ENCODE measurements around the gene SDC3. TPM values are rescaled to one million over a fixed set of nuclear protein-coding genes. Genes with fewer than 3 reads are reported as not detected.

The SDC3 gene
- polyA plus RNA-seq, 1 experiment: 18.0 TPM

DNA sequence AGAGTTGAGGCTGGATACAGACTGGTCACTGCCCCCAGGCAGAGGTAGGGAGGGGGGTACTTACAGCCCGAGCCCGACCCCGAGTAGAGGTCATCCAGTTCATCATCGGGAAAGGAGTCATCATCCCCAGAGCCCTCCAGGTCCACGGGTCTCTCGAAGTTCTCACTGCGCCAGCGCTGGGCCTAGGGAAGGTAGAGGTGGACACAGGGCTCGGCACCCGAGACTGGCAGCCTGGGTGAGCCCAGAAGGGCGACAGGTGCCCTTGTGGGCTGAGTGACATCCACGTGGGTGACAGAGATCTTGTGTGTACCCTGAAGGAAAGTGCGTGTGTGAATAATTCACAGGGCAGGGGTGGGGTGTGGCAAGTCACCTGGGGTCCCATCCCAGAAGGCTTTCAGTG lies 30.0 kb downstream of the SDC3 start:
- no peak for TF ChIP-seq CTCF (IDR thresholded peaks at IDR 0.05; ENCODE audit: insufficient read depth, low read depth, low read length)
- H3K4me3 ChIP-seq (ENCODE audit: low read depth, low read length): no peak overlapping the region
- DNase-seq (ENCODE audit: low read depth): no peak
- no peaks in the 10 kb centered on the region for H3K27me3 ChIP-seq (ENCODE audit: control insufficient read depth, insufficient read depth, low read length)
- peaks cover 6% of the 10 kb centered on the region for H3K36me3 ChIP-seq (ENCODE audit: control insufficient read depth, insufficient read depth, low read length)
- ChIA-PET CTCF (interaction anchor here (1.0 kb wide), 1 partner anchor 11 kb away, joined by 3 read pairs; no protein-coding TSS in a partner anchor), POLR2A (no interaction called here)

DNA sequence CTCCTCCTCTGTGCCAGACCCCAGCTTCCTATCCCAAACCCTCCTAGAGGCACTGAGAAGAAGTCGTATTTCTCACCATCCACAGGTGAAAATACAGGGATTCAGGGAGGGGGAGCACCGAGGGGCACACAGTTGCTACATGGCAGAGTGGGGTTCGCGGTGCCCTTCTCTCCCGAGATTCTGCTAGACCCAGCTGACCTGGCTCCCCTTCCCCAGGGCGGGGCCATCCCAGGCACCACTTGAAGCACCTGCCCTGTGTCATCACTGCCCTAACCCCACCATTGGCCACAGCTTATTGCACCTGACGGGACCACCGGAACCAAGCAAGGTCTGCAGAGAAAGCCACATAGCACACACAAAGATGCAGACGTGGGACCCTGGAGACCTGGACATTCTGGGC lies 30.5 kb downstream of the SDC3 start:
- no peak for TF ChIP-seq CTCF (IDR thresholded peaks at IDR 0.05; ENCODE audit: insufficient read depth, low read depth, low read length)
- H3K27me3 ChIP-seq (ENCODE audit: control insufficient read depth, insufficient read depth, low read length): no peaks in the 10 kb centered on the region
- peaks cover 9% of the 10 kb centered on the region for H3K36me3 ChIP-seq (ENCODE audit: control insufficient read depth, insufficient read depth, low read length)
- DNase-seq (ENCODE audit: low read depth): no peak
- no peak overlapping the region for H3K4me3 ChIP-seq (ENCODE audit: low read depth, low read length)
- CTCF ChIA-PET: interaction anchor here (0.5 to 1.4 kb wide), 6 partner anchors 9 to 34 kb away, joined by 3 to 5 read pairs (median 3); no protein-coding TSS in a partner anchor
- POLR2A ChIA-PET: no interaction called here

- H3K4me3 ChIP-seq (ENCODE audit: low read depth, low read length): no peak overlapping the region
- CTCF ChIA-PET: interaction anchor here (0.7 to 1.4 kb wide), 9 partner anchors 9 to 35 kb away, joined by 3 to 5 read pairs (median 3); no protein-coding TSS in a partner anchor
- no peaks in the 10 kb centered on the region for H3K27me3 ChIP-seq (ENCODE audit: control insufficient read depth, insufficient read depth, low read length)
- peak; percentile 36 for DNase-seq (ENCODE audit: low read depth)
- peaks cover 14% of the 10 kb centered on the region for H3K36me3 ChIP-seq (ENCODE audit: control insufficient read depth, insufficient read depth, low read length)
- POLR2A ChIA-PET: interaction anchor here (0.6 kb wide), 1 partner anchor 10 kb away, joined by 3 read pairs; no protein-coding TSS in a partner anchor
- TF ChIP-seq CTCF (IDR thresholded peaks at IDR 0.05; ENCODE audit: insufficient read depth, low read depth, low read length): no peak
Measured at GRCh38 chr1:30877205-30877912, 31.2 kb downstream of the SDC3 start.

- ChIA-PET POLR2A (no interaction called here), CTCF (interaction anchor here (0.7 to 1.4 kb wide), 6 partner anchors 8 to 34 kb away, joined by 3 to 5 read pairs (median 4); no protein-coding TSS in a partner anchor)
- Histone ChIP-seq H3K4me3 (ENCODE audit: low read depth, low read length) (no peak overlapping the region), H3K36me3 (ENCODE audit: control insufficient read depth, insufficient read depth, low read length) (peaks cover 17% of the 10 kb centered on the region), H3K27me3 (ENCODE audit: control insufficient read depth, insufficient read depth, low read length) (no peaks in the 10 kb centered on the region)
- TF ChIP-seq CTCF (IDR thresholded peaks at IDR 0.05; ENCODE audit: insufficient read depth, low read depth, low read length): 0 out of 2 replicates have a peak, but pooled peaks have one; percentile 7
- no peak for DNase-seq (ENCODE audit: low read depth)
Measured at GRCh38 chr1:30876451-30877204, 31.9 kb downstream of the SDC3 start.

DNA sequence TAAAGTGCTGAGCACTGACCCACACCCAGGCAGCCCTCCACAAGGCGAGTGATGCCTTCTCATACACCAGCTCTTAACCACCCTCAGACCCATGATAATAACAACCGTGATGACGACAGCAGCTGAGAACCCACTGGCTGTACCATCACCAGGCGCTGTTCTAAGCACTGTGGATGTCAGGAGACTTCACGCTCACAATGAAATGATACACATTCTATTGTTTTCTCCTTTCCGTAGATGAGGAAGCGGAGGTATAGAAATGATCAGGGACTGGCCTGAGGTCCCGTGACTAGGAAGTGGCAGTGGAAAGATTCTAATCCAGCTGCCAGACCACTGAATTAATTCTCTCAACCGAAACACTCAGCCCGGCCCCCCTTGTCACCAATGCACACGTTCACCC lies 32.6 kb downstream of the SDC3 start:
- H3K4me3 ChIP-seq (ENCODE audit: low read depth, low read length): no peak overlapping the region
- CTCF ChIA-PET: interaction anchor here (1.3 kb wide), 1 partner anchor 25 kb away, joined by 3 read pairs; no protein-coding TSS in a partner anchor
- no peaks in the 10 kb centered on the region for H3K27me3 ChIP-seq (ENCODE audit: control insufficient read depth, insufficient read depth, low read length)
- no peak for TF ChIP-seq CTCF (IDR thresholded peaks at IDR 0.05; ENCODE audit: insufficient read depth, low read depth, low read length)
- POLR2A ChIA-PET: no interaction called here
- DNase-seq (ENCODE audit: low read depth): no peak
- H3K36me3 ChIP-seq (ENCODE audit: control insufficient read depth, insufficient read depth, low read length): peaks cover 17% of the 10 kb centered on the region
